DND-41 (cell line): ENCODE results near the gene PUDP.

Experiments used
- EZH2 ChIP-seq: IDR thresholded peaks from 3 replicates; pipeline ENCODE4 v1.6.1; 2012; ENCODE audit warnings: borderline replicate concordance, low read depth, mild to moderate bottlenecking, moderate library complexity, low read length, inconsistent platforms; ENCODE audit not compliant: severe bottlenecking
- TF ChIP-seq, protein P1 (sequence below): IDR thresholded peaks from 2 replicates; pipeline ENCODE4 v1.5.1; 2012; ENCODE audit warnings: borderline replicate concordance, low read length, moderate library complexity, mild to moderate bottlenecking; ENCODE audit not compliant: poor library complexity, severe bottlenecking; ENCODE audit errors: extremely low read depth

DNA sequence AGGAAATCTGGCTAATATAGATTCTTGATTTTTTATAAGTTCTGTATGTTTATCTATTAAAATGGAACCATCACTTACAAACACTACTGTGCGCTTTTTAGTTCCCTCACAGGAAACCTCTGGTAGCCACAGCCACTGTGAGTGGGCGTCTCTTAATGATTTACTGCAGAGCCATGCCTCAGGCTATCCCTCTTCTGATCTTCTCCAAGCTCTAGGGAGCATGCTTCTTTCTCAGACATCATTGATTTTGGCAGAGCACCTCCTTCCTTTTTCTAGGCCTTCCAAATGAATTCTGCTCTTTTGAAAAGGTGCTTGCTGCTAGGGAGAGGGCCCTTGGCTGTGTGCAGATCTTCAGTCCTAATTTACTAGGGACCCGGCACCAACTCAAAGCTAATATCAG, 61.6 kb downstream of the PUDP start:
- TF ChIP-seq, protein P1, sequence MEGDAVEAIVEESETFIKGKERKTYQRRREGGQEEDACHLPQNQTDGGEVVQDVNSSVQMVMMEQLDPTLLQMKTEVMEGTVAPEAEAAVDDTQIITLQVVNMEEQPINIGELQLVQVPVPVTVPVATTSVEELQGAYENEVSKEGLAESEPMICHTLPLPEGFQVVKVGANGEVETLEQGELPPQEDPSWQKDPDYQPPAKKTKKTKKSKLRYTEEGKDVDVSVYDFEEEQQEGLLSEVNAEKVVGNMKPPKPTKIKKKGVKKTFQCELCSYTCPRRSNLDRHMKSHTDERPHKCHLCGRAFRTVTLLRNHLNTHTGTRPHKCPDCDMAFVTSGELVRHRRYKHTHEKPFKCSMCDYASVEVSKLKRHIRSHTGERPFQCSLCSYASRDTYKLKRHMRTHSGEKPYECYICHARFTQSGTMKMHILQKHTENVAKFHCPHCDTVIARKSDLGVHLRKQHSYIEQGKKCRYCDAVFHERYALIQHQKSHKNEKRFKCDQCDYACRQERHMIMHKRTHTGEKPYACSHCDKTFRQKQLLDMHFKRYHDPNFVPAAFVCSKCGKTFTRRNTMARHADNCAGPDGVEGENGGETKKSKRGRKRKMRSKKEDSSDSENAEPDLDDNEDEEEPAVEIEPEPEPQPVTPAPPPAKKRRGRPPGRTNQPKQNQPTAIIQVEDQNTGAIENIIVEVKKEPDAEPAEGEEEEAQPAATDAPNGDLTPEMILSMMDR: no peak
- no peak for TF ChIP-seq EZH2
